ENCODE data around the gene DLG3.
"Not testable (repeated sequence)": the region's sequence is repeated elsewhere in the genome, so short reads cannot be mapped to it uniquely, and the experiment has no call there.

Gene DLG3

DNA sequence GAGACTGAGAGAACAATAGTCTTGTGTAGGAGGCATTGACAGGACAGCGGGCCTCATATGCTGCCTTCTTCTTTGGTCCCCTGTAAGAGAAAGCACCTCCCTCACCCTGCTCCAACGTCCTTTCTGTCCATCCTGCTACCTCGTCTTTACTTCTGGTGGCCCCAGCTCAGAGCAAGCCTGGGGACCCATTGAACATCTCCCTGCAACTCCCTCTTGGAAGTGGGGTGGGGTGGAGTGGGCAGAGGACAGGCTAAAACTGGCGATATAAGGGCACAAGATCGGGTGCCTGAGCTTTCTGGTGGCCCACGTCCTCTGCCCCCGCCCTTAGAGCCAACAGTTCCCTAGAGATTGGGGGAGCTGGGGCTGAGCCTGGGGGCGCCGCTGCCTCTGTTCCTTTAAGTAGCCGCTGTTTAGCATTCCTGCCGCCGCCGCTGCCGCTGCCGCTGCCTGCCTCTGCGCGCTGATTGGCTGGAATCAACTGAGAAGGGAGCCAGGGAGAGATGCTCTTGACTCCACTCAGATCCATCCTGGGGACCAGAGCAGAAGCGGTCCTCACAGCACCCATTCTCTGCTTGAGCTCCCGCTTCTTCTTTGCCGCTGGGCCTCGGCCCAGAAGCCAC lies at the start of gene DLG3:
DLG3 (plus strand) TSS at position 510 of the 620 bp plus-strand sequence. CDS start 367 bp downstream, outside the sequence.
- Histone ChIP-seq H3K36me3 (ENCODE audit: control insufficient read depth, insufficient read depth, low read length) (no peaks in the 10 kb centered on the region), H3K4me3 (replicated peaks; ENCODE audit: low read depth, low read length) (0 out of 2 replicates have a peak within 1 kb of the TSS, but pooled peaks have one; percentile 14), H3K27me3 (replicated peaks; ENCODE audit: control insufficient read depth, insufficient read depth, low read length) (no peaks in the 10 kb centered on the region)
- no peak for DNase-seq (ENCODE audit: extremely low read depth, insufficient read length)
- no peak for TF ChIP-seq CTCF (IDR thresholded peaks at IDR 0.05; ENCODE audit: insufficient read depth, low read length, poor library complexity, severe bottlenecking)

GRCh38 chrX:70398899-70399298 lies 45.7 kb upstream of the DLG3 start:
- H3K36me3 ChIP-seq (ENCODE audit: control insufficient read depth, insufficient read depth, low read length): no peaks in the 10 kb centered on the region
- no peak overlapping the region for H3K4me3 ChIP-seq (replicated peaks; ENCODE audit: low read depth, low read length)

GRCh38 chrX:70400181-70400580 lies 44.5 kb upstream of the DLG3 start:
- DNase-seq (ENCODE audit: extremely low read depth, insufficient read length); H3K4me3 ChIP-seq (replicated peaks; ENCODE audit: low read depth, low read length); H3K27me3 ChIP-seq (replicated peaks; ENCODE audit: control insufficient read depth, insufficient read depth, low read length); H3K36me3 ChIP-seq (ENCODE audit: control insufficient read depth, insufficient read depth, low read length): not testable (repeated sequence)

More at GRCh38 chrX:70398899-70399298, 45.7 kb upstream of the DLG3 start:
- no peak for TF ChIP-seq CTCF (IDR thresholded peaks at IDR 0.05; ENCODE audit: insufficient read depth, low read length, poor library complexity, severe bottlenecking)
- no peak for DNase-seq (ENCODE audit: extremely low read depth, insufficient read length)
- no peaks in the 10 kb centered on the region for H3K27me3 ChIP-seq (replicated peaks; ENCODE audit: control insufficient read depth, insufficient read depth, low read length)

DNA sequence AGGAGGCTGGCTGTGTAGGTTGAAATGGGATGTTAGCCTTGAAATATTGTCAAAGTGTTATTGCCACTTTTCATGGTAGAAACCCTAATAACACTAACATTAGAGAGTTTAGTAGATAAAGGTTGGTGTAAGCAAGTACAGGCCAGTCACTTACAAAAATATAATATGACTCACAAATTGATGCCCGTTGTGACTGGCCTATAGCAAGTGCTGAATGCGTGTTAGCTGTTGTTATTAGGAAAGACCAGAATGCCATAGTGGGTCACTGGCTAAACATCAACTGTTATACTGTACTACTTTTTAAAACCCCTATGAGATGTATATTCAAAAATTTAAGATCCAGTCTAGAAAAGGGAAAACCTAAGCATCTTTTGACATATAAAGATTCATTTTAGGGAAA lies 41.9 kb upstream of the DLG3 start:
- no peak for DNase-seq (ENCODE audit: extremely low read depth, insufficient read length)
- TF ChIP-seq CTCF (IDR thresholded peaks at IDR 0.05; ENCODE audit: insufficient read depth, low read length, poor library complexity, severe bottlenecking): no peak
- Histone ChIP-seq H3K27me3 (replicated peaks; ENCODE audit: control insufficient read depth, insufficient read depth, low read length) (no peaks in the 10 kb centered on the region), H3K36me3 (ENCODE audit: control insufficient read depth, insufficient read depth, low read length) (no peaks in the 10 kb centered on the region), H3K4me3 (replicated peaks; ENCODE audit: low read depth, low read length) (no peak overlapping the region)

- TF ChIP-seq CTCF (IDR thresholded peaks at IDR 0.05; ENCODE audit: insufficient read depth, low read length, poor library complexity, severe bottlenecking): no peak
- DNase-seq (ENCODE audit: extremely low read depth, insufficient read length): no peak
- no peak overlapping the region for H3K4me3 ChIP-seq (replicated peaks; ENCODE audit: low read depth, low read length)
- H3K27me3 ChIP-seq (replicated peaks; ENCODE audit: control insufficient read depth, insufficient read depth, low read length): no peaks in the 10 kb centered on the region
- H3K36me3 ChIP-seq (ENCODE audit: control insufficient read depth, insufficient read depth, low read length): no peaks in the 10 kb centered on the region
These were observed 39.6 kb upstream of the DLG3 start for GRCh38 chrX:70405003-70405402.

DNA sequence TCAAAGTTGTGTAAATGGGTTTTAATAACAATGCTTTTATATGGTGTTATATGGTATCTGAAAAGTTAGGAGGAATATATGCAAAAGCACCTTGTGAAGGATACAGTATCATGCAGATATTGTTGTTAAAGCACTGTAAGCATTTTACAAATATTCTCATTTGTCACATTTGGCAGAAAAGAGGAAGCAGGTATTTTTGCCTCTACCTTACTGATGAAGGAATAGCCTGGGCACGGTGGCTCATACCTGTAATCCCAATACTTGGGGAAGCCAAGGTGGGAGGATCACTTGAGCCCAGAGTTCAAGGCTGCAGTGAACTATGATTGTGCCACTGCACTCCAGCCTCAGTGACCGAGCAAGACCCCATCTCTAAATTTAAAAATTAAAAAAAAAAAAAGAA lies 33.7 kb upstream of the DLG3 start:
- no peak for TF ChIP-seq CTCF (IDR thresholded peaks at IDR 0.05; ENCODE audit: insufficient read depth, low read length, poor library complexity, severe bottlenecking)
- DNase-seq (ENCODE audit: extremely low read depth, insufficient read length): no peak

More for the DNA sequence above, 33.7 kb upstream of the DLG3 start:
- Histone ChIP-seq H3K36me3 (ENCODE audit: control insufficient read depth, insufficient read depth, low read length) (no peaks in the 10 kb centered on the region), H3K4me3 (replicated peaks; ENCODE audit: low read depth, low read length) (no peak overlapping the region), H3K27me3 (replicated peaks; ENCODE audit: control insufficient read depth, insufficient read depth, low read length) (no peaks in the 10 kb centered on the region)

Data from GM06990 (cell line).